HG03175 (cell line): Measurements from ENCODE around the gene CYP4F22.
"Not testable (repeated sequence)": the region's sequence is repeated elsewhere in the genome, so short reads cannot be mapped to it uniquely, and the experiment has no call there.

Experiments
- ATAC-seq: cut with Tn5 transposase; IDR thresholded peaks from one replicate; pipeline ENCODE4 v1.9.1; 2021; ENCODE audit warnings: mild to moderate bottlenecking, moderate library complexity; ENCODE audit not compliant: unreplicated experiment

The CYP4F22 gene

GRCh38 chr19:15508035-15508710 is at the start of gene CYP4F22:
CYP4F22 (plus strand) TSS chr19:15508525; CDS start chr19:15525337, 16,812 bp downstream.
- ATAC-seq: no peak

DNA sequence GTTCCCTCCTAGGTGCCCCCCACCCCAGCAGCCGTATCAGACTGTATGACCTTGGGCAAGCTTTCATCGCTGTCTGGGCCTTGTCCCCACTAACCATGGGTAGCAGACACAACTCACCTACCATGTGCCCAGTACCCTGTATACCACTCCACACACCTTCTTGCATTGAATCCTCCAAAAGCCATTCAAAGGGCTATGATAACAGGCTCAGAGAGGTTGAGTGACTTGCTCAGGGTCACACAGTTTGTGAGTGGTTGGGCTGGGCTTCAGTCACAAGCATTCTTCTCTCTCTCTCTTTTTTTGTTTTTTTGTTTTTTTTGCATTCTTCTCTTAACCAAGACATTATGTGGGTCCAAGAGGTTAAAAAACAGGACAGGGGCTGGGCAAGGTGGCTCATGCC is 46.6 kb upstream of the CYP4F22 start:
- ATAC-seq: no peak

GRCh38 chr19:15463861-15464371 is 44.4 kb upstream of the CYP4F22 start:
- no peak for ATAC-seq

DNA sequence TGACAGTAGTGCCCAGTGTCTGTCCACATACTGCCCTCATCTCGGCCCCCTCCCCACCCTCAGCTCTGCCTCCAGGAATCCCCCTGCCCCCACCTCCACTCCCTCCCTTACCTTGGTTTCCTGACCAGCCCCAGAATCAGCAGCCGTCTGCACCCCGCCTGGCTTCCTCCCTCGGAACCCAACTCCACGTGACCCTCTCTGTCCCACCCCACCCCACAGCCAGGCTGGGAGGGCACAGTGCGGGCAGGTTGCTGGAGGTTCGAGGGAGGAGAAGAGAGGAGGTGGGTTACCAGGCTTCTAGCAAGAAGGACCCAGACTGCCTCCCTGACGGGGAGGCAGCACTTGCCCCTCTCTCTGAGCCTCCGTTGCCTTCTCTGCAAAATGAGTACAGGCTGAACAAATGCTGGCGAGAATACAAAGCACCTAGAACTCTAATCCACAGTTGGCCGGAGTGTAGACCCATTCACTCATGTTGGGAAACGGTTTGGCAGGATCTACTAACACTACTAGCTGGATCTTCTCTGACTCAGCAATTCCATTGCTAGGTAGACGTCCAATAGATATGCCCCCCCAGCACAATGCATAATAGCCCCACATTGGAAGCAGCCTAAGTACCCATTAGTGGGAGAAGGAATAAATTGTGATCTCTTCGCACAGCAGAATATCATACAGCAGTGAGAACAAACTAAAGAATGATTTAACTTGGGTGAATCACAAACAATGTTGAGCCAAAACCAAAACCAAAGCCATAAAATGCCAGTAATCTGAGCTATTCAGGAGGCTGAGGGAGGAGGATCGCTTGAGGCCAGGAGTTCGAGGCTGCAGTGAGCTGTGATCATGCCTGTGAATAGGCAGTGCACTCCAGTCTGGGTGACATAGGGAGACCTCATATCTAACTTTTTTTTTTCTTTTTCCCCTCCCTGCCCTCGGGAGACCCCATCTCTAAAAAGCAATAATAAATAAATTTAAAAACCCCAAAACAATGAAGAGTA is 43.6 kb upstream of the CYP4F22 start, which contains the start of gene RASAL3:
TSS of gene RASAL3 (minus strand) at position 151 of the 992 bp plus-strand sequence. CDS start 186 bp downstream, outside the sequence.
- ATAC-seq: no peak

- ATAC-seq: peak; percentile 54
Measured at GRCh38 chr19:15466851-15467733, 41.2 kb upstream of the CYP4F22 start.

DNA sequence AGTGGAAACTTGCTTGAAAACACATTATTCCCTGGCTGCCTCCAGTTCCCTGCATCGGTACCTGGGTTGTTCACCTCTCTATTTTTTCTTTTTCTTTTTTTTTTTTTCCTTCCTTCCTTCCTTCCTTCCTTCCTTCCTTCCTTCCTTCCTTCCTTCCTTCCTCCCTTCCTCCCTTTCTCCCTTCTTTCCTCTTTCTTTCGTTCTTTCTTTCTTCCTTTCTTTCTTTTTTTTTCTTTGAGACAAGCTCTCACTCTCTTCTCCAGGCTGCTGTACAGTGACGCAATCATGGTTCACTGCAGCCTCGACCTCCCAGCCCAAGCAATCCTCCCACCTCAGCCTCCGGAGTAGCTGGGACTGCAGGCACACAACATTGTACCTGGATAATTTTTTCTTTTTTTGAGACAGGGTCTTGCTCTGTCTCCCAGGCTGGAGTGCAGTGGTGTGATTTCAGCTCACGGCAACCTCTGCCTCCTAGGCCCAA is 40.6 kb upstream of the CYP4F22 start:
- no peak for ATAC-seq

- ATAC-seq: no peak
Measured at GRCh38 chr19:15468675-15469512, 39.4 kb upstream of the CYP4F22 start.

DNA sequence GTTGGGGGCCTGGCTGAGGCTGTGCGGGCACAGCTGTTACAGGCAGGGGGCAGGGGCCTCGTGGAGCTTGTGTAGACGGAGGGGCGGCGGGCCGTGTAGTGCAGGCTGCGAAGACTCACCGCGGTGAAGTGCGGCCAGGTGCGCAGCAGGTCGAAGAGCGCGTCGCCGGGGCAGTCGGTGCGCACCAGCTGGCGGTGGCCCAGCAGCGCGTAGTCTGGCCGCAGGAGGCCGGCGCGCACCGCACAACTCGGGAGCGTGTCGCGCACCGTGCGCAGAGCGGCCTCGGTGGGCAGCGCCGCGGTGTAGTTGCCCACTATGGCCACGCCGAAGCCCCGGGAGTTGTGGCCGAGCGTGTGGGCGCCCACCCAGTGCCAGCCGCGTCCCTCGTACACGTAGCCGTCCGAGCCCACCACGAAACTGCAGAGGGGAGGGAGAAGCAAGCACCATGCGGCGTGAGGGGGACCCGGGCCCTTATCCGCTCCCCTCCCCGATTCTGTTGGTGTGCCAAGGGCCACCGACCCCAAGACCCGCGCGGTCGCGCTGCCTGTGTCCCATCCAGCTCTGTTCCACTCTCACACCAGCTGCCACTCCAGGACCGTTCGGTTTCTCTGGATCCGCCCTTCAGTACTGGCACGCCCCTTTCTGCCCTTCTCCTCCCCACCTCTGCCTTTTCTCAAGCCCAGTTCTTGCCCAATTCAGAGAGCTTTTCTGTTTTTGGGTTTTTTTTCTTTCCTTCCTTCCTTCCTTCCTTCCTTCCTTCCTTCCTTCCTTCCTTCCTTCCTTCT is 38.6 kb upstream of the CYP4F22 start:
- no peak for ATAC-seq

- no peak for ATAC-seq
Measured at GRCh38 chr19:15471639-15472101, 36.7 kb upstream of the CYP4F22 start.

DNA sequence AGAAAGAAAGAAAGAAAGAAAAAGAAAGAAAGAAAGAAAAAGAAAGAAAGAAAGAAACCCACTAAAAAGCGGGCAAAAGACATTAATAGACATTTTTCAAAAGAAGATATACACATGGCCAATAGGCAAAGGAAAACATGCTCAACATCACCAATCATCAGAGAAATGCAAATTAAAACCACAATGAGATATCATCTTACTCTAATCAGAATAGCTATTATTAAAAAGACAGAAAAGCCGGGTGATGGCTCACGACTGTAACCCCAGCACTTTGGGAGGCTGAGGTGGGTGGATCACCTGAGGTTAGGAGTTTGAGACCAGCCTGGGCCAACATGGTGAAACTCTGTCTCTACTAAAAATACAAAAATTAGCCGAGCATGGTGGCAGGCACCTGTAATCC is 34.5 kb upstream of the CYP4F22 start:
- not testable (repeated sequence) for ATAC-seq

DNA sequence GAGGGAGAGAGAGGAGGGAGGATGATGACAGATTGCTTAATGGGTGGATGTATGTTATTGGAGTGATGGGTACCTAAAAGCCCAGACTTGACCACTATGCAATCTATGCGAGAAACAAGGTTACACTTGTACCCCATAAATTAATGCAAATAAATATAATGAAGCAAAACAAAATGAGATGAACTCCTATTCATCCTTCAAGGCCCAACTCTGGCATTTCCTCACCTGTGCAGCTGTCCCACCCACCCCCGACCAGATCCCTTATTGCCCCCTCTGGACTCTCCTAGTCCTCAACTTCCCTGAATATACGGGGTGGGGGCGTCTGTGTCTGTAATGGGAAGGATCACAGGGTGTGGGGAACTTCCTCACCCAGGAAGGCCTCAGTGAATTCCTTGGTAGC is 33.2 kb upstream of the CYP4F22 start:
- ATAC-seq: no peak

GRCh38 chr19:15475611-15476010 is 32.7 kb upstream of the CYP4F22 start:
- no peak for ATAC-seq

DNA sequence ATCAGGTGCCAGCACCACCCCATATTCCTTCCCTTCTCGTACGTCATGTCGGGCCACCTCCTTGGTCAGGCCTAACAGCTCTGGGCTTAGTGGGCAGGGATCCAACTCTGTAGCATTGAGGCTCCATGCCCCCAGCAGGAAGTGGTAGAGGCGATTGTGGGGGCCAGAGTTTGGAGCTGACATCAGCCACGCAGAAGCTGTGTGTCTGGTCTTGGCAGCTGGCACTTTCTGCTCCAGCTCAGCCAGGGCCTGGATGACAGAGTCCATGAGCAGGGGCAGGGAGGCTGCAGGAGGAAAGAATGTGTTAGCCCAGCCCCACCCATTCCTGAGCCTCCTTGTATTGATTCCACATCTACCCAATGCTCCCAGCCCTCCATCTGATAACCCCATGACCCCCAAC is 32.0 kb upstream of the CYP4F22 start:
- no peak for ATAC-seq

GRCh38 chr19:15479391-15480345 is 28.7 kb upstream of the CYP4F22 start, which contains the start of gene PGLYRP2:
PGLYRP2 (minus strand) TSS chr19:15479501; CDS start chr19:15479371, 130 bp downstream.
- no peak for ATAC-seq

DNA sequence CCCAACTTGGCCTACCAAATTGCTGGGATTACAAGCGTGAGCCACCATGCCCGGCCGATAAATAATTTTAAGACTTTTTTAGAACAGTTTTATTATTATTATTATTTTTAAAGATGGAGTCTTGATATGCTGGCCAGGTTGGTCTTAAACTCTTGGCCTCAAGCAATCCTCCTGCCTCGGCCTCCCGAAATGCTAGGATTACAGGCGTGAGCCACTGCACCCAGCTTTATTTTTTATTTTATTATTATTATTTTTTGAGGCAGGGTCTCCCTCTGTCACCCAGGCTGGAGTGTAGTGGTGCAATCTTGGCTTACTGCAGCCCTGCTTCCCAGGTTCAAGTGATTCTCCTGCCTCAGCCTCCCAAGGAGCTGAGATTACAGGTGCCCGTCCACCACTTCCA is 27.3 kb upstream of the CYP4F22 start:
- ATAC-seq: not testable (repeated sequence)

GRCh38 chr19:15485768-15486167 is 22.6 kb upstream of the CYP4F22 start:
- ATAC-seq: not testable (repeated sequence)

- no peak for ATAC-seq
Measured at GRCh38 chr19:15487038-15487437, 21.3 kb upstream of the CYP4F22 start.
